IMR-90 (cell line): Measurements from ENCODE around the gene SLC51A. TPM values are rescaled to one million over a fixed set of nuclear protein-coding genes. Genes with fewer than 3 reads are reported as not detected.

Experiments used
- ATAC-seq: fragments of 200-7000 bp; cut with Tn5 transposase; 2 replicates; pipeline ENCODE4 v1.9.1; 2020; ENCODE audit warnings: low read depth, mild to moderate bottlenecking, moderate library complexity
- BruUV-seq: library from RNA; stranded (reverse); fragments of 400-500 nt; replicated peaks from 2 replicates; lab custom pipeline; 2021; lab: Mats Ljungman, UMichigan
- CTCF ChIA-PET: fragments of 300-600 bp; formaldehyde crosslinking; extraction: SDS; loops from one replicate; lab custom pipeline; 2021; ENCODE audit warnings: antibody characterized with exemption; lab: Yijun Ruan, JAX
- POLR2A ChIA-PET: fragments of 300-600 bp; sonication (Branson Sonifier 250); formaldehyde crosslinking; loops from one replicate; lab custom pipeline; 2022; ENCODE audit warnings: antibody characterized with exemption; ENCODE audit not compliant: unreplicated experiment; lab: Charles Lee
- DNase-seq: peaks from one replicate; pipeline ENCODE4 v3.0.0; 2013
- H2AFZ ChIP-seq: replicated peaks from 2 replicates; pipeline ENCODE3; 2013; ENCODE audit warnings: low read length, mild to moderate bottlenecking; ENCODE audit not compliant: poor library complexity
- H2AK5ac ChIP-seq: 2 replicates; pipeline ENCODE4 v1.6.1; 2013; ENCODE audit warnings: low read depth, low read length, inconsistent platforms
- H2AK9ac ChIP-seq: replicated peaks from 2 replicates; pipeline ENCODE3; 2013; ENCODE audit warnings: mild to moderate bottlenecking, low read depth, low read length, moderate library complexity; ENCODE audit not compliant: poor library complexity
- H2BK120ac ChIP-seq: 2 replicates; pipeline ENCODE4 v1.6.1; 2013; ENCODE audit warnings: low read depth, low read length, inconsistent platforms
- H2BK15ac ChIP-seq: 3 replicates; pipeline ENCODE4 v1.6.1; 2013; ENCODE audit warnings: low read depth, low read length, inconsistent platforms
- H2BK20ac ChIP-seq: 2 replicates; pipeline ENCODE4 v1.6.1; 2013; ENCODE audit warnings: low read depth, mild to moderate bottlenecking, inconsistent platforms, low read length, moderate library complexity
- H2BK5ac ChIP-seq: 2 replicates; pipeline ENCODE4 v1.6.1; 2013; ENCODE audit warnings: mild to moderate bottlenecking, low read depth, low read length, inconsistent platforms; ENCODE audit not compliant: poor library complexity, severe bottlenecking
- H3K14ac ChIP-seq: replicated peaks from 2 replicates; pipeline ENCODE4 v1.6.1; 2013; ENCODE audit warnings: low read depth, low read length, inconsistent platforms
- H3K18ac ChIP-seq: 2 replicates; pipeline ENCODE4 v1.6.1; 2013; ENCODE audit warnings: low read depth, low read length, control low read depth
- H3K23ac ChIP-seq: 2 replicates; pipeline ENCODE4 v1.6.1; 2013; ENCODE audit warnings: low read depth, low read length, inconsistent platforms
- H3K27ac ChIP-seq: 2 replicates; pipeline ENCODE4 v1.5.1; 2013; ENCODE audit warnings: mild to moderate bottlenecking, control low read depth, low read length; ENCODE audit not compliant: insufficient read depth
- H3K27me3 ChIP-seq: 2 replicates; pipeline ENCODE4 v1.6.1; 2013; ENCODE audit warnings: low read length; ENCODE audit not compliant: control insufficient read depth, insufficient read depth
- H3K36me3 ChIP-seq: 2 replicates; pipeline ENCODE4 v1.6.1; 2013; ENCODE audit warnings: low read length, mixed read lengths; ENCODE audit not compliant: control insufficient read depth, insufficient read depth
- H3K4ac ChIP-seq: 2 replicates; pipeline ENCODE4 v1.6.1; 2013; ENCODE audit warnings: low read depth, low read length, inconsistent platforms
- H3K4me1 ChIP-seq: 2 replicates; pipeline ENCODE4 v1.6.1; 2013; ENCODE audit warnings: low read length, mixed read lengths; ENCODE audit not compliant: control insufficient read depth, insufficient read depth
- H3K4me2 ChIP-seq: 2 replicates; pipeline ENCODE4 v1.6.1; 2013; ENCODE audit warnings: low read depth, mild to moderate bottlenecking, control low read depth, low read length, moderate library complexity
- H3K4me3 ChIP-seq: 2 replicates; pipeline ENCODE4 v1.5.1; 2013; ENCODE audit warnings: low read depth, mild to moderate bottlenecking, control low read depth, low read length, moderate library complexity; ENCODE audit not compliant: insufficient read depth
- H3K56ac ChIP-seq: 2 replicates; pipeline ENCODE4 v1.6.1; 2013; ENCODE audit warnings: low read length, inconsistent platforms; ENCODE audit not compliant: insufficient read depth; ENCODE audit errors: extremely low read depth
- H3K79me1 ChIP-seq, 2 experiments: 2 replicates each; pipeline ENCODE4 v1.6.1; 2013; ENCODE audit warnings: low read length in 2 of 2, inconsistent platforms in 1 of 2, low read depth in 1 of 2
- H3K9ac ChIP-seq: 2 replicates; pipeline ENCODE4 v1.6.1; 2013; ENCODE audit warnings: low read depth, low read length, control low read depth
- H3K9me1 ChIP-seq: 2 replicates; pipeline ENCODE4 v1.6.1; 2013; ENCODE audit warnings: low read length, inconsistent platforms; ENCODE audit not compliant: insufficient read depth
- H3K9me3 ChIP-seq: 2 replicates; pipeline ENCODE4 v1.6.1; 2013; ENCODE audit warnings: low read length; ENCODE audit not compliant: control insufficient read depth, insufficient read depth
- H4K20me1 ChIP-seq: 2 replicates; pipeline ENCODE4 v1.6.1; 2013; ENCODE audit warnings: low read length, inconsistent platforms; ENCODE audit not compliant: insufficient read depth
- H4K5ac ChIP-seq: 2 replicates; pipeline ENCODE4 v1.6.1; 2013; ENCODE audit warnings: mild to moderate bottlenecking, low read depth, low read length, control low read depth
- H4K8ac ChIP-seq, 2 experiments: 2 replicates each; pipeline ENCODE4 v1.6.1; 2013; ENCODE audit warnings: low read depth in 2 of 2, low read length in 2 of 2, control low read depth in 1 of 2, inconsistent platforms in 1 of 2
- H4K91ac ChIP-seq: 2 replicates; pipeline ENCODE4 v1.6.1; 2013; ENCODE audit warnings: low read depth, low read length, inconsistent platforms; ENCODE audit not compliant: insufficient read depth
- BHLHE40 ChIP-seq: fragments of 150-350 bp; IDR thresholded peaks from 2 replicates; pipeline ENCODE4 v1.6.1; 2016; ENCODE audit warnings: mild to moderate bottlenecking, low read depth, low read length
- CEBPB ChIP-seq: IDR thresholded peaks from 2 replicates; pipeline ENCODE4 v1.6.1; 2012; ENCODE audit warnings: low read depth, low read length, improper control_type of control experiment
- FOS ChIP-seq: fragments of 150-350 bp; IDR thresholded peaks from 2 replicates; pipeline ENCODE4 v1.6.1; 2016; ENCODE audit warnings: low read depth, low read length
- POLR2A ChIP-seq: IDR thresholded peaks from 2 replicates; pipeline ENCODE4 v1.6.1; 2012; ENCODE audit warnings: mild to moderate bottlenecking, low read depth, low read length
- RAD21 ChIP-seq: IDR thresholded peaks from 2 replicates; pipeline ENCODE4 v1.6.1; 2012; ENCODE audit warnings: low read length, improper control_type of control experiment
- RFX5 ChIP-seq: IDR thresholded peaks from 2 replicates; pipeline ENCODE4 v1.8.0; 2012; ENCODE audit warnings: low read depth, mild to moderate bottlenecking, low read length, moderate library complexity
- USF2 ChIP-seq: fragments of 150-350 bp; IDR thresholded peaks from 2 replicates; pipeline ENCODE4 v1.6.1; 2017; ENCODE audit warnings: mild to moderate bottlenecking, antibody characterized with exemption, low read length, low read depth
- WGBS, 2 experiments: methylation state at CpG; one replicate each; pipeline versions ENCODE4 v1.1.5 to v1.1.7; 2013; ENCODE audit warnings: missing lambda C conversion rate in 2 of 2; ENCODE audit not compliant: insufficient read length in 1 of 2; ENCODE audit errors: extremely low coverage in 2 of 2; 5-methylcytosine and 5-hydroxymethylcytosine counted together
- dilution Hi-C: fragments of 300-500 bp; cut with HindIII; formaldehyde crosslinking; loops from one replicate; pipeline ENCODE4 v1.14.3; 2018; ENCODE audit warnings: low sequenced_read_pairs; ENCODE audit not compliant: unreplicated experiment
- in situ Hi-C: fragments of 300-500 bp; cut with MboI; formaldehyde crosslinking; loops from 3 replicates; pipeline ENCODE4 v1.14.3; 2019; ENCODE audit warnings: low sequenced_read_pairs, inconsistent platforms, mixed read lengths
- intact Hi-C: fragments of 100-400 bp; cut with micrococcal nuclease; formaldehyde crosslinking; loops from 2 replicates; pipeline ENCODE4 v1.10.0; 2022
- polyA plus RNA-seq, 3 experiments: library from polyadenylated mRNA; depleted of rRNA; stranded (reverse); fragments of >200 nt; gene quantifications; 2 replicates each; pipeline ENCODE4 v1.2.3, GENCODE V29; 2012; ENCODE audit warnings: low replicate concordance in 1 of 3
- total RNA-seq: library from RNA; depleted of rRNA; stranded (reverse); fragments of >200 nt; gene quantifications from 2 replicates; pipeline ENCODE4 v1.2.3, GENCODE V29; 2012

Gene SLC51A
- total and polyA plus RNA-seq, 2 of the 4 experiments (the other 2 are of a cell fraction), result not detected

GRCh38 chr3:196225763-196226364 is 9.5 kb downstream of the SLC51A start:
- H4K20me1 ChIP-seq, result no peaks in the 10 kb centered on the region
- no peak for TF ChIP-seq FOS
- TF ChIP-seq RAD21, result no peak
- TF ChIP-seq USF2, result no peak
- TF ChIP-seq POLR2A, result no peak
- no peak for TF ChIP-seq CEBPB
- TF ChIP-seq BHLHE40, result no peak
- TF ChIP-seq RFX5, result no peak
- H3K27ac ChIP-seq, result no peak overlapping the region
- H3K9me1 ChIP-seq, result no peaks in the 10 kb centered on the region
- ATAC-seq, result no peak
- H3K4me2 ChIP-seq, result no peak overlapping the region
- H3K79me1 ChIP-seq, result no peaks in the 10 kb centered on the region
- H2BK20ac ChIP-seq, result no peak overlapping the region
- H4K91ac ChIP-seq, result no peak overlapping the region
- no peak overlapping the region for H2BK5ac ChIP-seq
- H4K8ac ChIP-seq, result no peak overlapping the region
- no peak overlapping the region for H3K14ac ChIP-seq
- intact Hi-C loops, result no loop called here
- no peak overlapping the region for H2AFZ ChIP-seq
- no peak for DNase-seq
- H2AK5ac ChIP-seq, result no peak overlapping the region
- POLR2A ChIA-PET, result no interaction called here
- no peak overlapping the region for H4K5ac ChIP-seq
- H3K4ac ChIP-seq, result no peak overlapping the region
- H3K23ac ChIP-seq, result no peak overlapping the region
- no peaks in the 10 kb centered on the region for H3K9me3 ChIP-seq
- no peaks in the 10 kb centered on the region for H3K27me3 ChIP-seq
- H3K9ac ChIP-seq, result no peak overlapping the region
- no peak overlapping the region for H2AK9ac ChIP-seq
- in situ Hi-C loops, result no loop called here
- H2BK15ac ChIP-seq, result no peak overlapping the region
- H2BK120ac ChIP-seq, result no peak overlapping the region
- H3K4me1 ChIP-seq, result no peaks in the 10 kb centered on the region
- 87% methylated on average over 3 of the region's 15 CpGs; no CpG with 5 or more reads in 1 of the 2 experiments for WGBS, 2 experiments
- no peak overlapping the region for H3K56ac ChIP-seq
- H3K4me3 ChIP-seq, result no peak overlapping the region
- dilution Hi-C loops, result no loop called here
- H3K18ac ChIP-seq, result no peak overlapping the region
- H3K36me3 ChIP-seq, result no peaks in the 10 kb centered on the region
- CTCF ChIA-PET, result no interaction called here
- no TSS peak for BruUV-seq
